Activated CD8-positive, alpha-beta memory T cell treated with anti-CD3 and anti-CD28 coated beads, Interleukin-2, amount 50 U/mL, for 4 hours (primary cell): Measurements from ENCODE around the gene TUBA1A.
"Not testable (repeated sequence)": the region's sequence is repeated elsewhere in the genome, so short reads cannot be mapped to it uniquely, and the experiment has no call there.

Source experiments
- DNase-seq: peaks from one replicate; pipeline ENCODE4 v3.0.0-alpha.2; 2020

TUBA1A gene

DNA sequence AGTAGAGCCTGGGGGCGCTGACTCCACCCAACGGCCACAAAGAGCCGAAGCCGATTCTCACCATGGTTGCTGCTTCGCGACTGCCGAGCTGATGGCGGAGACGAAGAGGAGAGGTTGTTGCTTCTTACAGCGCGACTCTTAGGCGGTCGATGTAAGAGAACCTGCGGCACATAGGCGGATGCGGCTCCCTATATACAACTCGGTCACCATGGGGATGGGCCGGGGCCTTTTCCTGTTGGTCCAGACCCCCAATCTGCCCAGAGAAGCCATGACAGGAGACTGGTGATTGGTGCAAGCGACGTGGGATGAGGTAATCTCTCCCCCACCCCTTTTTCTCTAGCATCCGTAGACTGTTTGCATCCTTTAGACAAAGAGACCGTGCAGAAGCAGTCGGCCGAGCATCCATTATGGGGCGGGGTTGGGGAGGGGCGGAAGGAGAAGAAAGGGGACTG, at the start of gene TUBA1A:
Gene TUBA1A (minus strand): TSS at position 165 of the 452 bp plus-strand sequence. CDS start 101 bp downstream, at position 64.
- peak; percentile 85 for DNase-seq

DNA sequence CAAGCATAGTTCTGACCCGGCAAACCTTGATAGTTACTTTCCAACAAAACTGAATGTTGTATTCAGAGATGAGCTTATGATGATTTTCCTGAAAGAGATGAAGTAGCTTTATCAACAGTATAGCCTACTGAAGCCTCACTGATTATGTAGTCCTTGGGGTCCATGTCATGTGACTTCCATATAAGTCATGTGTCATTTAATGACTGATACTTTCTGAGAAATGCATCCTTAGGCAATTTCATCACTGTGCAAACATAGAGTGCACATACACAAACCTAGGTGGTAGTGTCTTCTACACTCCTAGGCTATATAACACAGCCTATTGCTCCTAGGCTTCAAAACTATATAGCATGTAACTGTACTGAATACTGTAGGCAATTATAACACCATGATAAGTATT, 47.5 kb upstream of the TUBA1A start:
- DNase-seq = no peak

DNA sequence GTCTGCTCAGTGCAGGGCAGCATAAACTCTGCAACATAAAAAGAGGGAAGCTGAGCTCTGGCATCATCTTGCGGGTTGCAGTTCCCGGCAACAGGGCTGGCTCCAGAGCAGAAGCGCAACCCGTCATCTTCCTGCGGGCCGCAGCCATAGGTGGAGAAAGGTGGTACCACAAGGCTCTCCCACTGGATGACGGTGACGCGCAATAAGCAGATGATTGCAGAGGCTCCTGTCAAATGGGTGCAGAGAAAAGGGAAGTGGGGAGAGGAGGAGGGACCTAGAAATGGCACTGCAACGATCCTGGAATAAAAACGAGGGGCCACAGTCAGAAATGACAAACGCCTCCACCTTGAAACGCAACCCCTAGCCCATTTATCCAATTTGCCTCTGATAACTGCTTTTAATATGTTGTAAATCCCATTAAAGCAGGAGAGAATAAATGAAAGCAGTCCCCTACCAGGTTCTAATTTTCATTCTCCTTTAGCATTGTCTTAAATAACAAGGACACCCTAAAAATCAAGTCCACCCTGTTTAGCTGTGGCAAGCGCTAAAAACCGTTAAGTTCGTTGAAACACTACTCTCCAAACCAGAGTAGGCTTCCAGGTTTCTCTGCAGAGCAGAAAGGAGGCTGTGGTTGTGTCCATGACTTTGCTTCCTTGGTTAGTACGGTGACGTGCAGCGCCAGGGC, 45.1 kb upstream of the TUBA1A start:
- DNase-seq = no peak

DNA sequence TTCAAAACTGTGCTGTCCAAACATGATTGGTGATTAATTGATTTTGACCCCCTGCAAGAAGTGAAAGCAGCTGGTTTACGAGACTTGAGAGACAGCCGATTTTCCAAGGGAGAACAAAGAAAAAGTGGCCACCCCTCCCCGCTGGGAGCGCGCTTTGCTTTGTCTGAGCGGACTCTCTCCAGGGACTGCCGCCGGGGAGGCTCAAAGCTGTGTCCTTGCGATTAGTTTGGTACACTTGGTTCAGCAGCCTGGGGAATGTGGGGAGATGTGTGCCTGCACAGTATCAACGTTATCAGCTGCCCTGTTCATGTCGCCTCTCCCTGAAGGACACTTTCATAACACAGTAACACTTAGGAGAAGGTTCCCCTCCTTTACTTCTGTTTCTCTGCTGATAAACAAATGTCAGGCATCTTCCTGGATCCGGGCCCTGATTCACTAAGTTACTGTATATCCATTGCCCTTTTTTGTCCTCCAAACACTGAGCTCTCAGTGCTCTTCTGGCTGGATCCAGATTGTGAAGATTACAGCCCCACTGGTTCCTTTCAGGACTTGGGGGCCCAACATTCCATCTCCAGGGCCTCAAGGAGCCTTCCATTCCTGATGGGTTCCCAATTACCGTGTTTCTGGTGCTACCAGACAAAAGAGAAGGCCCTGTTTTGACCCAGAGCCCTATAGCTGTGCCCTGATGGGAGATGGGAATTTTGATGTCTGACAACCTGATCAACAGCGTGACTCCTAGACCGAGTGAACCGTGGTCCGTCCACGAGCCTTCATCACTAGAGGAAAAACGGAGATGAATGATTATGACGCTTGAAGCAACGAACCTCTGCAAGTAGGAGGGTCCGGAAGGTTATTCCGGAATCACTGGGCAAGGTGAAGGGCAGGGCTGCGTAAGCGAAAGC, 44.3 kb upstream of the TUBA1A start:
- DNase-seq = no peak

DNA sequence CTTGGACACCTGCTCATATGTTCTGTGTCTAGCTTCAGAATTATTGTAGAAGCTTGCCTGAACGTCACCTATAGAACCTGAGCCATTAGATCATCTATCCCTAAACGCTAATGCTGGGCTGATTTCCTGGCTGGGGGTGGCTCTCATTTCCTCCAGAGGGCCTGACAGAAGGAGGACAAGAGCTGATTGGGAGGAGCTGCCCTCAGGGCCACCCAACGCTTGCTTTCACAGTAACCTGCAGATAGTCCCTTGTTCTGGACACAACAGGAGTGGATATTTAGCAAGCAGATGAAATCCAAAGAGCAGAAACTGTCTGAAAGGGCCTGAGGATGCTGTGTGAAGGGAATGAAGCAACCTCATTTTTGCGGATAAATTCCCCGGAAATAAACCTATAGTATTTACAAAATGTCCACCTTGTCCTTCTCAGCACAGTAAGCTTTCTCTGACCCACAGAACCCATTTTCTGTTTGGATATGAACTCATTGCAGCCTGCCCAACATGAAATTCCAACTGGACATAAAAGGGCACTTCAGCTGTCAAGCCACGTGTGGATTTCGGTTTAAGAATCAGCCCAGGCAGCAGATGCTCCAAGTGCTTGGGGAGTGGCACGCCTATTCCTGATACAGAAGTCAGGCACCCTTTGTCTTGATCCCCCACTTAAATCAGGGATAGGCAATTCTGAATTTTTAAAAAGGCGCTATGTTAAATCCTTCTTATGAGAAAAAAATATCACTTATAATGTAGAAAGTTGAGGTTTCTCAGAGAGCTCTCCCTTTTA, 43.2 kb upstream of the TUBA1A start:
- DNase-seq = no peak

DNA sequence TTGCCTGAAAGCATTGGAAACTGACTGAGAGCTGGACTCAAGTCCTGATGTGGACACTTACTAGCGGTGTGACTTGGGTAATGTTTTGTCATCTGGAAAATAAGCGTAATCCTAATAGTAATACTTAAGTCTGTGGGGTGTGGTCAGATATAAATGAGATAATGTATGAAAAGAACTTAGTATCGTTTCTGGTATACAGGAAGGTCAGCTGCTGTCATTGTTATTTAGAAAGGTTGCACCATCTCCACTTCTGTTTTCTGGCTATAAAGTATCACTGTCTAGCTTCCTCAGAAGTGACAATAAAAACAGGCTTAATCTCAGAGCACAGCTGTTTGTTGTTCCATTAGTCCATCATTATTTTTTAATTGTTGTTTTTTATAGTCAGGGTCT, 41.9 kb upstream of the TUBA1A start:
- DNase-seq = no peak

- no peak for DNase-seq
These were observed 41.4 kb upstream of the TUBA1A start for GRCh38 chr12:49230176-49230804.

DNA sequence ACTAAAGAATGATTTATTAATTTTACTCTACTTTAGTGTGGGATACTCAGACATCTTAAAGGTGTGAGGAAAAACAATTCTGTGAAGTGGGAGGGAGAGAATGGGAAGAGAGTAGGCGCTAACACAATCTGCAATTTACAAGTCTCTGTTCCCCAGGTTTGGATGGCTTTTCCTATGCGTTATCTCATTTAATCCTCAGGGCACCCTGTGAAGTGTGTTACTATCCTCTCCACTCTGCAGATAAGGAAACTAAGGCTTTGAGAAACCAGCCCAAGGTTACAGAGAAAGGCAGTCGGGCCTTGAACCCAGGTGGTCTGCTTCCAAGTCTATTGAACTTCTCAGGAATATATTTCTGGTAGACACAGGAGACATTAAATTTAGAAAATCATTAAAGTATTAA, 39.8 kb upstream of the TUBA1A start:
- no peak for DNase-seq

- no peak for DNase-seq
These were observed 38.8 kb upstream of the TUBA1A start for GRCh38 chr12:49227713-49228112.

GRCh38 chr12:49225576-49226166, 36.8 kb upstream of the TUBA1A start:
- no peak for DNase-seq

GRCh38 chr12:49223590-49224369, 34.9 kb upstream of the TUBA1A start:
- DNase-seq = no peak

- no peak for DNase-seq
These were observed 34.2 kb upstream of the TUBA1A start for GRCh38 chr12:49223122-49223521.

DNA sequence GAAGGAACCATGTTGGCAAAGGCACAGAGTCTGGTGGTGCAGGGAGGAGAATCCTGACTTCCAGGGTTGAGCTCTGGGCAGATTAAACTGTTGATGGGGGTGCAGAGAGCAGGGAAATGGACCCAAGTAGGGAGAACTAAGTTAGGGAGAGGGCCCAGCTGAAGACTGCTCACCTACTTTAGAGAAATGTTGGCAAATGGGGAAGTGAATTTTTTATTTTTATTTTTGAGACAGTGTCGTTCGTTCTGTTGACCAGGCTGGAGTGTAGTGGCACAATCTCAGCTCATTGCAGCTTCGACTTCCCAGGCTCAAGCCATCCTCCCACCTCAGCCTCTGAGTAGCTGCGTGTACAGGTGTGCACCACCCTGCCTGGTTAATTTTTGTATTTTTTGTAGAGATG, 32.1 kb upstream of the TUBA1A start:
- DNase-seq = no peak

- DNase-seq = no peak
These were observed 30.6 kb upstream of the TUBA1A start for GRCh38 chr12:49219417-49220026.

DNA sequence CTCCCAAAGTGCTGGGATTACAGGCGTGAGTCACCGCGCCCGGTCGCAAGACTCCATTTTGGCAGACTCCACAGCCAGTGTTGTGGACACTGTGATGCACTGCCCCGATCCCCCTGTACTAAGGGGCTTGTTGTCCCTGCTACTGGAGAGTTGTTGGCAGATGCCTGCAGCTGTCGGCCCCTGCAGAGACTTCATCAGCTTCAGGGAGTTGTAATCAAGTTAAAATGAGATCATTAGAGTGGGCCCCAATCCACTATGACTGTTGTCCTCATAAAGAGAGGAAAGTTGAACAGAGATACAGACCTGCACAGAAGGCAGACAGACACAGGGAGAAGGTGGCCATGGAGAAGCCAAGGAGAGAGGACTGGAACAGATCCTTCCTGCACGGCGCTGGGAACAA, 23.7 kb upstream of the TUBA1A start:
- DNase-seq = no peak

- DNase-seq = not testable (repeated sequence)
These were observed 21.8 kb upstream of the TUBA1A start for GRCh38 chr12:49210703-49211102.

DNA sequence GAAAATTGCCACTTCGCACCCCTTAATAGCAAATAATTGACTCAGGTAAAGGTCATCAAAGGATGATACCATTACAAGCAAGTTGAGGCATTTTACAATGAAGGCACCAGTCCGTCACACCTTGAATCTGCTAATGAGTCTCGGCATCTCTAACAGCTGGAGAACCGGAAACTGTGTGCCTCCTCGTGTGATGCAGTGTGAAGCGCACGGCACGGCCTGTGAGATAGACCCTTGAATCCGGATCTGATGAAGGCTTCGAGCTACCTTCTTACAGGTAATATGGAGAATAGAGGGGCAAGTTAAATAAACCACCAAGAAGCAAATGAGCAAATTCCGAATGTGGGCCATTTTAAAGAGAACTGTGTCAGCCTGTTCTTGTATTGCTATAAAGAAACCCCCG, 19.8 kb upstream of the TUBA1A start:
- DNase-seq = no peak

DNA sequence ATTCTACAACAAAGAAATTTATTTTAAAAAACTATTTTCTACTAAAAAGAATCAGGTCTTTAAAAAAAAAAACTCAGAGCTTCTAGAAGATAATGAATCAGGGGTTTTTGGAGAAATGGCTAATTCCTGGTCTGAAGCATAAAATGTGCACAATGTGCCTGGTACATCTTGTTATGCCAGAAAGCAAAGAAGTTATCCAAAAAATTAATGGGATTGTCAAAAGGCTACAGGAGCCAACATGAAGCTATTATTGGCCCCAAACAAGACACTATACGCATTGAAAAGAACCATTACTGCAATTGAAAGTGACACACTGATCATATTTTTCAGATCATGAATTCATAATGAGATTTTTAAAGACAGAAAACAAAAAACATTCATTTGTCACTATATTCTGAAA, 19.3 kb upstream of the TUBA1A start:
- no peak for DNase-seq

DNA sequence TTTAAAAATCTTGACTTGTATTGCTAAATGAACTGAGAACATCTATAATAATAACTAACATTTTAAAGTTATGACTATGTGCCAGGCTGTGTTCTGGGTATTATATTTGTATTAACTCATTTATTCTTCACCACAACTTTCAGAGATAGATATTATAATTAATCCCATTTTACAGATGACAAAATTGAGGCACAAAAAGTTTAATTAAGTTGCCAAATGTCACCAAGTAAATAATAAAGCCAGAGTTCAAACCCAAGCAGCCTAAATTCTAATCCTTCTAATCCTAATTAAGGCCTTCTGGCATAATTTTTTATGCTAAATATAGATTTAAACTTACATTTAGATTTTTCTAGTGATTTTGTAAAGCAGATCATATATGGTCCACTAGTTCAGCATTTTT, 17.5 kb upstream of the TUBA1A start:
- no peak for DNase-seq

DNA sequence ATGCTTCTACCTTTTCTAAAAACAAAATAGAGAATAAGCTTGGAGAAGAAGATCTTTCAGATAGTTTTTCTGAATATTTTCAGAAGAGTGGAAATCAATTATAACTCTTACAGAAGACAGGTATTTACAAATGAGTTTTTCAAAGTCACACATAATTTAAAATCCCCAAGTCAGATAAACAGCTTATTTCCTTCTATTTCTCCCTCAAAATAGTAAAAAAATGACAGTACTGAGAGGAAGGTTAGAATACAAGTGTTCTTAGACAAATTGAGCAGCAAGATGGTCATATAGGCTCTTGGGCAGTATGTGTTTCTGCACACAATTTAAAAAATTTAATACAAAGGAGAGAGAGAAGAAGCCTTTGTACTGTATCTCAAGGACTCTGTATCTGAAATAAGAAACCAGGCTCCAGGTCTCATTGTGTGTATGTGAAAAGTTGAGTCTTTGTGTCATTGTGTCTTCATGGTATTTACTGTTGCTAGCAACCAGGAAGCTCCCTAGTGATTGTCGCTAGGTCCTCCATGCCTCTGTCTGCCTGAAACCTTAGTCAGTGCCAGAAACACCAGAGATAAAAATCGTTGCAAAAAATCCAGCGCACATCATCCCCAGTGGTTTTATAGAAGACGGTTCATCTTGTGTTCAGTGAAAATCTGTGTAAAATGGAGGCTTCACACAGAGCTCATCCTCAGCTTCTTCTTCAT, 12.9 kb upstream of the TUBA1A start:
- DNase-seq = no peak
